GM12891 (cell line): ENCODE measurements around the gene ANKH.

Source experiments
- PAX5 ChIP-seq: IDR thresholded peaks from 2 replicates; pipeline ENCODE4 v1.6.1; 2011; ENCODE audit warnings: low read length, moderate library complexity, mild to moderate bottlenecking; ENCODE audit not compliant: insufficient read depth, severe bottlenecking
- POLR2A ChIP-seq: IDR thresholded peaks from 2 replicates; pipeline ENCODE4 v1.6.1; 2011; ENCODE audit warnings: low read depth, low read length, control low read depth
- POLR2AphosphoS5 ChIP-seq: IDR thresholded peaks from 2 replicates; pipeline ENCODE4 v1.6.1; 2011; ENCODE audit warnings: low read depth, low read length, control low read depth
- POU2F2 ChIP-seq: IDR thresholded peaks from 2 replicates; pipeline ENCODE4 v1.6.1; 2011; ENCODE audit warnings: low read depth, mild to moderate bottlenecking, control low read depth, low read length, moderate library complexity
- SPI1 ChIP-seq: IDR thresholded peaks from 2 replicates; pipeline ENCODE4 v1.6.1; 2011; ENCODE audit warnings: low read depth, low read length, control low read depth
- TAF1 ChIP-seq: IDR thresholded peaks from 2 replicates; pipeline ENCODE4 v1.6.1; 2011; ENCODE audit warnings: low read depth, low read length, control low read depth

DNA sequence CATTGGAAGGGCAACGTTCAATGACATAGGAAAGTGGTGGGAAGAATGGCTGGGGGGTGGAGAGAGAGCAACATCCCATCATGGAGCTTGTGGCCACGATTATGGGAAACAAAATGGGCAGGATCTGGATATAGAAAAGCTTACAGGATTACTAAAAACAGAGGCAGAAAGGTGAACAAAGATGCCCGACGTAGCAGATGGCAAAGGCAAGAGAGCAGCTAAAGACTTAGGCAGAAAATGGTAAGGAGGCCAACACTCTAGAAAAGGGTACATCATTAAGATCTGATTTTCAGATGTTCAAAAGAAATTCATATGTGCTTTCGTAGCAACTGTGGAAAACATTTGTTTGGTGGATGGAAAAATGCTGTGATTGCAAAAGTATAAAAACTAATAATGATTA, 104.5 kb downstream of the ANKH start:
- TF ChIP-seq POLR2A (no peak), POLR2AphosphoS5 (no peak), TAF1 (no peak), SPI1 (no peak), PAX5 (no peak), POU2F2 (no peak)
